ENCODE data around the gene PTGDS. TPM values are rescaled to one million over a fixed set of nuclear protein-coding genes. Genes with fewer than 3 reads are reported as not detected.

PTGDS gene
- polyA plus RNA-seq, 3 donors: 52.6 to 87.9 (median 87.8) TPM

- no peak for DNase-seq
These were observed 8.8 kb upstream of the PTGDS start for GRCh38 chr9:136968333-136969127.

GRCh38 chr9:136969150-136969549, 8.2 kb upstream of the PTGDS start:
- no peak for DNase-seq

- DNase-seq: no peak
These were observed 7.5 kb upstream of the PTGDS start for GRCh38 chr9:136969774-136970173.

GRCh38 chr9:136970361-136970760, 6.9 kb upstream of the PTGDS start:
- no peak for DNase-seq

DNA sequence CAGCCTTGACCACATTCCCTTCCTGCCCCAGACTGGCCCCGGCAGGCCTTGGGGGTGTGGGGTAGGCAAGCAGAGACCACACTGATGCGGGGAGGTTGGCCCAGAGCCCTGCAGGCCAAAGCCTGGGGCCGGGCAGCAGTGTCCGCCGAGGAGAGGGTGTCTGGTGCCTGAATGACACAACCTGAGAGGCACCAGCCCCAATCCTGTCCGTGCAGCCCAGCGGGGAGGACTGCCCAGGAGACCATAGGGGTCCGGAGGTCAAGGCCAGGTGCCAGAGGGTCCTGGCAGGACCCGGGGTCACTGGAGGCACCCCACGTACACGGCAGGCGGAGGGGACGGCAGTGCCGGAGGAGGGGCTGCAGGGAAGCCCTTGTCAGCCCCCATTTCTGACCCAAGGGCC, 5.6 kb upstream of the PTGDS start:
- no peak for DNase-seq

DNA sequence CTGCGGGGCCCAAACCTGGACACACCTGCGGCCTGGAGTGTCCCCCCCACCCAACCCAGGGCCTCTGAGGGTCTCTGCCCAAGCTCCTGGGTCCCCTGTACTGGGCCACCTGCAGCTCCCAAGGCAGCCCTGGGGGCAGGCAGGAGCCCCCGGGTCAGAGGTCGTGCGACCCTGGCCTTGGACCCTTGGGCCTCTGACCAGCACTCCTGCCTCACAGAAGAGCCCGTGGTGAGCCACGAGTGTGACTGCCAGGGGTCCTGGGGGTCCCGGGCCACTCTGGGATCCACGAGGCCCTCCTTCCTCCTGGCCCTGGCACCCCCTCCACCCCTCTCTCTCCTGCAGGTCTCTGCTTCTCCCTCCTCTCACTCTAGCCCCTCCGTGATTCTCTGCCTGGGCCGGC, 5.0 kb upstream of the PTGDS start:
- DNase-seq: no peak

GRCh38 chr9:136972743-136973142, 4.6 kb upstream of the PTGDS start:
- DNase-seq: no peak

DNA sequence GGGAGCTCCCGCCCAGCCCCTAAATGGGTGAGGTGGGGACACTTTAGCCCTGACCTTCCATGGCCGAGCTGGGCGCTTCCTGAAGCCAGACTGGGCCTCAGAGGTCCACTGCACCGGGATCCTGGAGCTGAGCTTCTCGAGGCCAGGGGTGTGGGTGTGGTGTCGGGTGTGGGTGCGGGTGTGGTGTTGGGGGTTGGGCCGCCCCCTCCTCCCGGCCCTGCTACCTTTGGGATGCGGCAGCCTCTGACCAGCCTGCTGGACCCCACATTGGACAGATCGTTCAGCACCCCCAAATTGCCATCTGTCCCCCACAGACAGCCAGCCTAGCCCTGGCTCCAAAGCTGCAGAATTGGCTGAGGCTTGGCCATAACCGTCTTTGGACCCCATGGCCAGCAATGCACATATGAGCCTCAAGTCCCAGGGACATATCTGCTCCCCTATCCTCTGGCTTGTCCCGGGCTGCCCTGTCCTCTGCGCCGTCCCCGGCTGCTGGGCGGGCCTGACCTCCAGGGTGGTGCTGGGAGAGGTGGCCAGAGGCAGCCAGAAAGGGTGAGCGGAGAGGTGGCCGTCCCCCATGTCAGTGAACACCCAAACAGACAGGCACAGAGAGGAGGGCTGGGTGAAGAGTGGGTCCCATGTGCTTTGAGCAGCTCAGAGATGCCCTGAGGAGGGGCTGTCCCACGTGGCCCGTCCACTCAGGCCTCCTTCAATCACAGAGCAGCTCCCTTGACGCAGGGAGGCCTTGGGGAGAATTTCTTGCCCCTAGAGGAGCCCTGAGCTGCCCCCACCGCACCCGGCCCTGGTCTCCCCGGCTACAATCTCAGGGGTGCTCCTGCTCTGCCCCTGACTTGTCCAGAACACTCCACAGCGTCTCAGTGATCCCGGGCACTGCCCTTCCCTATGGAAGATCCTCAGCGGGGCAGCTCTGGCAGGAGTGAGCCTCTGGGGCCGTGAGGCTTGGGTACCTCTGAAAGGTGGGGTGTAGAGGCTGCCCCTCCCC, 3.4 kb upstream of the PTGDS start:
- no peak for DNase-seq

DNA sequence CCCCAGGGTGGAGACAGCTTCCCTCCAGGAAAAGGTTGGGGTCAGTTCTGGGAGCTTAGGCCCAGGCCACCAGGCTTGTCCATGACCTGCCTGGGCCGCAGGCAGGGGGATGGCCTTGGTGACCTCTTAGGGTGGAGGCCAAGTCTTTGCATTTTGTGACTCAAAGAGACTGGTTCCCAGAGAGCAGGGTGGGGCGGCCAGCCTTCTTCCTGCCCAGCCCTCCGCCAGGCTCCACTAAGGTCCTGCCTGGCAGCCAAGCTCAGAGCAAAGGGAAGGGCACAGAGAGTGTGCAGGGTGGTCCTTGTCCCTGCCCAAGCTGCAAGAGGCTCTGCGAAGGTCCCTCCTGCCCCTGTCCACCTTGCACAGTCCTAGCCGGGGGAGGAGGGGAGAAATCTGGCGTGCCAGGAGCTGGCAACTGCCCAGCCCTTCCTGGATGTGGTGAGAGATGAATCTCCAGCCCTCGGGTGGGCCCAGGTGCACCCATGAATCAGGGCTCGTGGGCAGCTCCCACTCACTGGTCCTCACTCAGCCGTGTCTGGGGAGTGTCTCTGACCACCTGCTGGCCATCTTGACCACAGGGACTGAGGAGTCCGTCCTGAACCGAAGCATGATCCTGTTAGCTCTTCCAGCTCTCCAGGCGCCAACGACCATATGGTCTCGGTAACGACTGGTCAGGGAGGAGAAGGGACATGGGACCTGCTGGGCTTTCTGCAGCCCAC, 2.3 kb upstream of the PTGDS start:
- DNase-seq: no peak

GRCh38 chr9:136975644-136976043, 1.7 kb upstream of the PTGDS start:
- DNase-seq: no peak

DNA sequence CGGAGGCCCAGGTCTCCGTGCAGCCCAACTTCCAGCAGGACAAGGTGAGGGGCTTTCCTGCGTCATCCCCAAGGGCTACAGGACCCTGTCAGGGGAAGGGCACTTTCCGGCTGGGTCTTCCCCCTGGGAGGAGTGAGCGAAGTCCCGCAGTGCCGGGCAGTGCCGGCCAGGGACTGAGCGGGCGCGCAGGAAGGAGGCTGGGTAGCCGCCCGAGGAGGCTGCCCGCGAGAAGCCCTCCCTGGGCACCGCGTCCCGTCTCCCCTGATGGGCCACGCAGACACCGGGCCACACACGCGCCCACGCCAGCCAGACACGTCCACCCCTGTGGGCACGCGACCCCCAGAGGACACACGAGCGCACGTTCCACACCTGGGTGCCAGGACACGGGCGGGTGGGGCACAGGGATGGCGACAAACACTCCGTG, 357 bp downstream of the PTGDS start:
- no peak for DNase-seq

DNA sequence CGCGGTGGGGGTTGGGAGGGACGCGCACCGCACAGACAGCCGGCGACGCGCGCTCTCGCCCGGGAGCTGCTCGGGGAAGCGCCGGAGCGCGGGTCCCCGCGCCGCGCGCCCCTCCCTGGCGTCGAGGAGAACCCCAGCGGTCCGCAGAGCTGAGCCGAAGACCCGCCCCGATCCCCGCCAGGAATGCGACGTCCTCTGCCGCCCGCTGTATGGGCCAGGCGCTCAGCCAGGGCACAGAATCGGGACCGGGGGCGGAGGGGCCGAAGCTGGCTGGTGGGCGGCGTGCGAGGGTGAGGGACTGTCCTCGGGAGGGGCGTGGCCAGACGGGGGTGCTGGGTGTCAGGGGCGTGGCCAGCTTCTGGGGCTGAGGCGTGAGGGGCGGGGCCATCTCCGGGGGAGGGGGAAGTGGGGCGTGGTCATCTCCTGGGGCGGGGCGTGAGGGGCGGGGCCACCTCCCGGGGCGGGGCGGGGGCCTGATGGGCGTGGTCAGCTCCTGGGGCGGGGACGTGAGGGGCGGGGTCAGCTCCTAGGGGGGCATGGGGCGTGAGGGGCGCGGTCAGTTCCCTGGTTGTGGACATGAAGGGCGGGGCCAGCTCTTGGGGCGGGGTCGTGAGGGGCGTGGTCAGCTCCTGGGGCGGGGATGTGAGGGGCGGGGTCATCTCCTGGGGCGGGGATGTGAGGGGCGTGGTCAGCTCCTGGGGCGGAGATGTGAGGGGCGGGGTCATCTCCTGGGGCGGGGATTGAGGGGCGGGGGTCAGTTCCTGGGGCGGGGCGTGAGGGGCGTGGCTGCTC, 965 bp downstream of the PTGDS start:
- peak; percentile 51 for DNase-seq

DNA sequence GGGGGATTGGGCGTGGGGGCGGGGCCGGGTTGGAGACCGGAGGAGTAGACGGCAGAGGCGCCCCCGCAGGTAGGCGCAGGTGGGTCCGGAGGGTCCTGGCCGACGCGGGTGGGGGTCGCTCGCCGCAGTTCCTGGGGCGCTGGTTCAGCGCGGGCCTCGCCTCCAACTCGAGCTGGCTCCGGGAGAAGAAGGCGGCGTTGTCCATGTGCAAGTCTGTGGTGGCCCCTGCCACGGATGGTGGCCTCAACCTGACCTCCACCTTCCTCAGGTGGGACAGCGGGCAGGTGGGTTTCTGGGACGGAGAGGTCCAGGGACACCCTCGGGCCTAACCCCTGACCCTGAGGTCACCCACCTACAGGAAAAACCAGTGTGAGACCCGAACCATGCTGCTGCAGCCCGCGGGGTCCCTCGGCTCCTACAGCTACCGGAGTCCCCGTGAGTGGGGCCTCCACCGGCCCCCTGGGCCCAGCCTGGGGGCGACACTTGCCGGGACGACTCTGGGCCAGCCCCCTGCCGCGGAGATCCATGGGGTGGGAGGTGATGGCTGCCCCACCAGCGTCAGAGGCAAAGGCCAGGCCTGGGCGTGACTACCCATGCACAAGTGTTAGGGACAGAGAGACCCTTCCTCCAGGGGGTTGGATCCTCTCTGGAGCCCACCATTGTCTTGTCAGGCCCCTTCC, 1.7 kb downstream of the PTGDS start:
- DNase-seq: no peak

DNA sequence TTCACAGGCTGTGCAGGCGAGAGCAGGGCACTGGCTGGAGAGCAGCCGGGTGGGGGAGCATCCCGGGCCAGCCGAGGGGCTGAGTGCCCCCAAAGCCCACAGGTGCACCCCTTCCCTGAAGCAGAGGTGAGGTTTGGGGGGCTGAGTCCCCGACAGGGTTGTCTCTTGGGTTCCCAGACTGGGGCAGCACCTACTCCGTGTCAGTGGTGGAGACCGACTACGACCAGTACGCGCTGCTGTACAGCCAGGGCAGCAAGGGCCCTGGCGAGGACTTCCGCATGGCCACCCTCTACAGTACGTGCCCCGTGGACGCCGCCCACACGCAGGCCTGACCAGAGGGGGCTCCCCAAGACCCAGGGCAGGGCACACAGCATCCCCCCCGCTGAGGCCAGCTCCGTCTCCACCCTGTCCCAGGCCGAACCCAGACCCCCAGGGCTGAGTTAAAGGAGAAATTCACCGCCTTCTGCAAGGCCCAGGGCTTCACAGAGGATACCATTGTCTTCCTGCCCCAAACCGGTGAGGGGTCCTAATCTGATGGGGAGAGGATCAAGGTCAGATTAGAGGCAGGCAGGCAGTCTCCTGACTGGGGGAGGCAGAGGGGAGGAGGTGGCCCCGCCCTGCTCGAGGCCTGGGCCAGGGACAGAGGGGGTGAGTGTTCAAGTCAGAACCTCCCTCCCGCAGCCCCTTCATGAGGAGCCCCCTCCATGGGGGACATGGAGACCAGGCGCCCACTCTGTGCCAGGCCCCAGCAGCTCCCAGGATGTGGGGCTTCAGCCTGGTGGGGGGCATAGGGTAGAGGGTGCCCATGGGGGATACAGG, 2.7 kb downstream of the PTGDS start:
- no peak for DNase-seq

GRCh38 chr9:136980669-136981478, 3.6 kb downstream of the PTGDS start:
- DNase-seq: no peak

DNA sequence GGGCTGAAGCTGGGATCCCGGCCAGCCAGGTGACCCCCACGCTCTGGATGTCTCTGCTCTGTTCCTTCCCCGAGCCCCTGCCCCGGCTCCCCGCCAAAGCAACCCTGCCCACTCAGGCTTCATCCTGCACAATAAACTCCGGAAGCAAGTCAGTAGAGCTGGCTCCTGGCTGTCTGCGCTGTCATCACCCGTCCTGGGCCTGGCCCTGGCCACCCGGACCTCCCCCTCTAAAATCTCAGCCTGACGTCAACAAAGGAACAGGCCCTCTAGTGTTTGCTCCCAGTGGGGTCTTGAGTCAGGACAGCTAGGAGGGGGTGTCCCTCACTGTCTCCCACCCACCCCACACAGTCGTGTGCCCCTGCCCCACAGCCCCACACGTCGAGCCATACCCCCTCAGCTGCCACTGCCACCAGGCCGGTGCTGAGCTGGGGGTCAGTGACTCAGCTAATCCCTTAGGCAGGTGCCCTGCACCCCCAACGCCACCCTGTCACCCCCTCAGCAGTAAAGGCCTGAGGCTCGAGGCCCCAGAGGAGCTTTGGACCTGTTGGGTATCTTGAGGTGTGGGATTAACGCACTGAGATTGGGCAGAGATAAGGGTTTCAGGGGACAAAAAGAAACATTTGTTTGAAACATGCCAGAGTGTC, 4.4 kb downstream of the PTGDS start:
- no peak for DNase-seq

DNA sequence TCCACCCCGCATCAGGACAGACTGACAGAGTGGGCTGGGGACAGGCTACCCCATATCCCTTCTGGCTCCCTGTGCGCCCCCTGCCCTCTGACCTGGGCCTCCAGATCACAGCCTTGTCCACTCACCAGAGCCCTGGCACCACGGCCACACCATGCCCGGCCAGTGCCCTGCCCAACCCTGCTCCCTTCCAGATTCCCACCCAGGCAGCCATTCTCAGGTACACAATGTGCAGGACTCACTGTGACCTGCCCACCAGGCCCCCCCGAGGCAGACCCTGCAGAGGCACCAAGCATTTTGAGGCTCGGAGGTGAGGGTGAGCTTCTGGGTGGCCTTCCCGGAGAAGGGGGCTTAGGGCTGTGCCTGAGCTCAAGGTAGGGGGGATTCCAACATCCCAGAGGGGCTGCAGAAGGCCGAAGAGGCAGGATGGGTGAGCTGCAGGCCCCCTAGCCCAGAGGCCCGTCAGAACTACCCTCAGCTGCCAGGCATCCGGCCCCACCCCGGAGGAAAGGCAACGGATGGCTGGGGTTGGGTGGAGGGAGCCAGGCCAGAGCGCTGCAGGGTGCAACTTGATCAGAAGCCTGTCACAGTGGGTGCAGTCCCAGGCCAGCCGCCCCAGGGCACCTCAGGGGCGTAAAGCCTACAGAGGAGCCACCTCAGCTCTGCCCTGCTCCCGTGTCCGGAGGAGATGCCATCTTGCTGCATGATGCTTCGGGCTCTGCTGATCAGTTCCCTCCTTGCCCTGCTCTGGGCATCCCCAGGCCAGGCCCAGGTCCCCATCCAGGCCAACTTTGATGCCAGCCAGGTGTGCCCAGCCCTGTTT, 5.1 kb downstream of the PTGDS start, which contains the start of gene LCNL1:
TSS of gene LCNL1 (plus strand) at position 762 of the 820 bp plus-strand sequence. CDS start 594 bp downstream, outside the sequence.
- no peak for DNase-seq
